AG09309 (cell line): Measurements from ENCODE around the gene FOXL1.

ENCODE experiments used
- DNase-seq: peaks from one replicate; pipeline ENCODE4 v3.0.0-alpha.2; 2010; ENCODE audit warnings: low read depth
- H3K4me3 ChIP-seq: 2 replicates; pipeline ENCODE4 v1.5.1; 2011; ENCODE audit warnings: mild to moderate bottlenecking, low read depth, low read length, moderate library complexity; ENCODE audit not compliant: control insufficient read depth
- TF ChIP-seq, protein P1 (sequence below): IDR thresholded peaks from 2 replicates; pipeline ENCODE4 v1.5.1; 2011; ENCODE audit warnings: mild to moderate bottlenecking, low read depth, low read length, inconsistent platforms; ENCODE audit not compliant: insufficient read depth, control insufficient read depth; ENCODE audit errors: missing control alignments

FOXL1 gene

DNA sequence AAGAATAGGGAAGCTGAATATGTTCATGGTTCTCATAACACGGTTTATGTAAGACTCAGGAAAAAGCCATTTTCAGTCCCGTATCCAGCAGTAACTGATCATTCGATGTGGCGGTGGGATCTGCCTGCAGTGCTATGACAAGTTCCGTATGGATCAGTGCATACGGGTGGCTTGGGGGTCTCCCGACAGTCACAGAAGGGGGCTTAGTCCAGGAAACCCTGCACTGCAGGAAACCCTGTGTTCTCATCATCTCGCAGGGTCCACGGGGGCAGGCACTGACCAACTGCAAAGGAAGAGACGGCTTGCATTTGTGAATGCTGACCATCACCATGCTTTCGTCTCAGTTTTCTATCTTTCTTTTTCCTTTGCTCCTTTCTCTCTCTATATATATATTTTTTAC, 31.1 kb upstream of the FOXL1 start:
- no peak overlapping the region for H3K4me3 ChIP-seq
- TF ChIP-seq, protein P1, sequence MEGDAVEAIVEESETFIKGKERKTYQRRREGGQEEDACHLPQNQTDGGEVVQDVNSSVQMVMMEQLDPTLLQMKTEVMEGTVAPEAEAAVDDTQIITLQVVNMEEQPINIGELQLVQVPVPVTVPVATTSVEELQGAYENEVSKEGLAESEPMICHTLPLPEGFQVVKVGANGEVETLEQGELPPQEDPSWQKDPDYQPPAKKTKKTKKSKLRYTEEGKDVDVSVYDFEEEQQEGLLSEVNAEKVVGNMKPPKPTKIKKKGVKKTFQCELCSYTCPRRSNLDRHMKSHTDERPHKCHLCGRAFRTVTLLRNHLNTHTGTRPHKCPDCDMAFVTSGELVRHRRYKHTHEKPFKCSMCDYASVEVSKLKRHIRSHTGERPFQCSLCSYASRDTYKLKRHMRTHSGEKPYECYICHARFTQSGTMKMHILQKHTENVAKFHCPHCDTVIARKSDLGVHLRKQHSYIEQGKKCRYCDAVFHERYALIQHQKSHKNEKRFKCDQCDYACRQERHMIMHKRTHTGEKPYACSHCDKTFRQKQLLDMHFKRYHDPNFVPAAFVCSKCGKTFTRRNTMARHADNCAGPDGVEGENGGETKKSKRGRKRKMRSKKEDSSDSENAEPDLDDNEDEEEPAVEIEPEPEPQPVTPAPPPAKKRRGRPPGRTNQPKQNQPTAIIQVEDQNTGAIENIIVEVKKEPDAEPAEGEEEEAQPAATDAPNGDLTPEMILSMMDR: no peak
- DNase-seq: no peak

DNA sequence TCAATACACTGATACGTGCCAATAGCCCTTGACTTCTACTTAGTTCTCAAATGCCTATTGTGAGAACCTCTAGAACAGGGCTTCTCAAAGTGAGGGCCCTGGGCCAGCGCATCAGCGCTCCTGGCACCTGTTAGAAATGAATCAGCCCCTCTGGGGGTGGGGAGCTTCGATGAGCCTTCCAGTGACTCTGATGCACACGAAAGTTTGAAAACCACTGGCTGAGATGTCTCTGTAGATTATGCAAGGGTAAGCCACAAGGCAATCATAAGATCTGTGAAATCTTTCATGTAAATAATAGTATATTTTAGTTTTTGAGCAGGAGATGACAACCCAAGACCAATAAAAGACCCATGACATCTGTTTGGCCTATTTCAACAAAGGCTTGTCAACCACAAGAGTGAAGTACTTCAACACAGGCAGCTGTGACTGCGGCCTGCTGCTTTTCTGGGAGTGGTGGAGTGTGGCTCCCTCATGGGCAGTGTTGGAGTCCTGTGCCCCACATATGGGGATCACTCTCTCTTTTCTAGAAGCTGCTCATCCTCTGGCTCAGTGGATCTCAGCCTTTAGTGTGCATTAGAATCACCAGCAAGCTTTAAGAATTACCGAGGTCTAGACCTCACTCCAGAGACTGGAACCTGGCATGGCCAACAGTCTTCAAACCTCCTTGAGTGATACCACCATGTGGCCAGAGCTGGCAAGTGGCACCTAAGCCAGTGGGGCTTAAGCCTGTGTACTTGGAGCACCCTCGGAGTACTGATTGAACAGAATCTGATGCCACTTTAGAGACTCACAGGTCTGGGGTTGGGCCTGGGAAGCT, 29.1 kb upstream of the FOXL1 start:
- TF ChIP-seq, protein P1: no peak
- no peak for DNase-seq
- H3K4me3 ChIP-seq: no peak overlapping the region

DNA sequence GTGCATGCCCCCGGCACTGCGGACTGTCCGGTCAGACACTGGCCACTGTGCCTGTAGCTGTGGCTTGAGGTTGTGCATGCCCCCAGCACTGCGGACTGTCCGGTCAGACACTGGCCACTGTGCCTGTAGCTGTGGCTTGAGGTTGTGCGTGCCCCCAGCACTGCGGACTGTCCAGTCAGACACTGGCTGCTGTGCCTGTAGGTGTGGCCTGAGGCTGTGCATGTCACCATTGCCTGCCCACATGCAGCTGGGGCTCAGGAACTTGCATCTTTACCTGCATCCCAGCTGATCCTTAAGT, 28.5 kb upstream of the FOXL1 start:
- TF ChIP-seq, protein P1: no peak
- DNase-seq: no peak
- H3K4me3 ChIP-seq: no peak overlapping the region

DNA sequence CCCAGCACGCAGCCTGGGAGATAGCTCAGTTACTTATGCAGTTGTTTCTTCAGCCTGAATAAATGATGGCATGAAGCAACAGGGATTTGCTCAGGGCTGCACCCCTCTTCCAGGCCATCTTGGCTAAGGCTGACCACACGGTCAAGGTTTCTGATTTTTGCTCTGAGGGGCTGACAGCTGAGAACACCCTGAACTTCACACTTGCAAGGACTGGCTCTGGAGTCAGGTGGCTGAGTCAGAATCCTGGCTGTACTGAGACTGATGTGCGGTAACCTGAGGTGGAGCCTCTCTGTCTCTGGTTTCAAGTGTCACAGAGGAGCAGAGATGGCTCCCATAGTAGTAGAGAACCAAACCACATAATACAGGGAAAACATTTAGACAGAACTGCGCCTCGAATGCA, 28.1 kb upstream of the FOXL1 start:
- no peak overlapping the region for H3K4me3 ChIP-seq
- TF ChIP-seq, protein P1: no peak
- DNase-seq: no peak

DNA sequence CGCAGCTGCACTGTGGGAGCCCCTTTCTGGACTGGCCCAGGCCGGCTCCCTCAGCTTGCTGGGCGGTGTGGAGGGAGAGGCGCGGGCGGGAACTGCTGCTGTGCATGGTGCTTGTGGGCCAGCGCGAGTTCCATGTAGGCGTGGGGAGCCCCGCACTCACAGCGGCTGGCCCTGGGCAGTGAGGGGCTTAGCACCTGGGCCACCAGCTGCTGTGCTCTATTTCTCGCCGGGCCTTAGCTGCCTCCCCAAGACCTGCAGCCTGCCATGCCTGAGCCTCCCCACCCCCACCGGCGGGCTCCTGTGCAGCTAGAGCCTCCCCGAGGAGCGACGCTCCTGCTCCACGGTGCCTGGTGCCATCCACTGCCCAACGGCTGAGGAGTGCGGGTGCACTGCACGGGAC, 25.0 kb upstream of the FOXL1 start:
- no peak for DNase-seq
- TF ChIP-seq, protein P1: no peak
- H3K4me3 ChIP-seq: no peak overlapping the region

DNA sequence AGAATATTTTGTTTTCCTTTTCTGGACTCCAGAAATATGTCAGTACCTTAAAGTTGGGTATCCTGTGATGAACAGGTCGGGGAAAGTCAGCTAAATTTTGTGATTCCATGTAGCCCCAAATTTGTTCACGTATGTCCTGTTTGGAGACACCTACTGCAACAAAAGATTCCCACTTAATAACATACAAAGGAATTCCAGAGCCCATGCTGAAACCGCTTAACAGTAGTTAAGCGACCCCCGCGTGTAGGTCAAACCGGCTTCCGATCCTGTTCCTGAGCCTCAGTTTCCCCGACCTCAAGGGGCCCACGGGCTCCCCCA, 23.8 kb upstream of the FOXL1 start:
- H3K4me3 ChIP-seq: peak overlapping the region; percentile 91
- TF ChIP-seq, protein P1: no peak
- DNase-seq: no peak

DNA sequence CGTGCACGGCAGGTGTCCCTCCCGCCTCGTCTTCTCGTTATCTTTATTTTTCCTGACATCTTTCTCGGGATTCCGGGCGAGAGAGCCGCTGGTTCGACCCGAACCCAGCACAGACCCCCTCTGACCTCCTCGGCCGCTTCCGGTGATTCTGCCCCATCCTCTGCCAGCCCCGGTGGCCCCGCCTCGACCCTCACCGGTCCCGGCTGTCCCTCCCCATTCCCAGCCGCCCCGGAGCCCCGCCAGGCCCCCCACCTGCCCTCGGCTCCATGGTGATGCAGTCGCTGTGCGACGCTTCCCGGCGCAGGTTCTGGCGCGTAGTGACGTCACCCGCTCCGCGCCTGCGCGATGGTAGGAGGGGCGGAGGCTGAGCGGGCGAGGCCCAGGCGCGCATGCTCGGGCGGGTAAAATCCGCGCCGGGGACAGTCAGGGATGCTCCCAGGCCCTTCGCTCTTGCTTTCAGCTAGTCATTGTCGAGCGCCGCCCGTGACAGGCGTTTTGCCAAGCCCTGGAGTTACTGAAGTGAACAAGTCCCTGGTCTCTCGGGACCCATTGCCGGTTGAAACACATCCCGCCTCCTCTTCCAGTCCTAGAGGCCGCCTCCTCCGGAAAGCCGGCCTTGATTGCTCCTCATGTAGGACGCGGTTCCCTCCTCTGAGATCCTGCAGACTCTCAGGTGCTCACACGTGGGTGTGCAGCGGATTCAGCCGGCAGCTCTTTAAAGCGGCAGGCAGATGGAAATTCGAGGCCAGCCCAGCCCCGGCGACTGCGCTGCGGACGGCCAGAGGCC, 23.2 kb upstream of the FOXL1 start, which contains the start of gene MTHFSD:
TSS of gene MTHFSD (minus strand) at position 319 of the 787 bp plus-strand sequence. CDS start at position 268, 51 bp downstream.
- peak within 1 kb of the TSS; percentile 91 for H3K4me3 ChIP-seq
- no peak for DNase-seq
- TF ChIP-seq, protein P1: no peak
